ENCODE results near the gene DDX42. TPM values are rescaled to one million over a fixed set of nuclear protein-coding genes. Genes with fewer than 3 reads are reported as not detected.
"Not testable (repeated sequence)": the region's sequence is repeated elsewhere in the genome, so short reads cannot be mapped to it uniquely, and the experiment has no call there.

Gene DDX42
- polyA plus RNA-seq, 2 of the 4 experiments (the other 2 are of a cell fraction): 124 to 262 TPM

DNA sequence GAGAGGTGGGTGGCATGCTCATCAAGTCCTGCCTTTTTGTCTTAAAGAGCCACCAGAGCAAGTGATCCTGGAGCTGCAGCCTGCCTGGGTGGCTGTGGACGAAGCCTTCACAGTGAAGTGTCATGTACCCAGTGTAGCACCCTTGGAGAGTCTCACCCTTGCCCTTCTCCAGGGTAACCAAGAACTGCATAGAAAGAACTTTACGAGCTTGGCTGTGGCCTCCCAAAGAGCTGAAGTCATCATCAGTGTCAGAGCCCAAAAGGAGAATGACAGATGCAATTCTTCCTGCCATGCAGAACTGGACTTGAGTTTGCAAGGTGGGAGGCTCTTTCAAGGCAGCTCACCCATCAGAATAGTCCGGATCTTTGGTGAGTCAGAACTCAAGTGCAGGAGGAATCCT, 85.3 kb downstream of the DDX42 start:
- CTCF ChIA-PET: interaction anchor here (0.6 to 5.2 kb wide), 13 partner anchors 9 to 561 kb away, joined by 3 to 91 read pairs (median 6); partner anchors contain the start of genes CSHL1, GH1 and SMARCD2

DNA sequence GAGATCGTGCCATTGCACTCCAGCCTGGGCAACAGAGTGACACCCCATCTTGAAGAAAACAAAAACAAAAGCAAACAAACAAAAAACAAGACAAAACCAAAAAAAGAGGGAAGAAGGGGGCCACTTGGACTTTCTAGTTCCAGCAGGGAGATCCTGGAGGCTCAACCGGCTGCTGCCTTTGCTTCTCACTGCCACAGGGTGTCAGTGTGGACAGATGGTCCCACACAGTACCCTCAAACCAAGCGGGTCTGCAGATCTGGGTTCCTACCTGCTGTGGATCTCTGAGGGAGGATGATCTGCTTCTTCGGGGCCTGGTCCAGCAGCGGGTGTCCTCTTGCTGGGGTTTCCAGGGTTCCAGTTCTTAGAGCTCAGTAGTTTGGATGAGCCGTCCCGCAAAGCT, 92.7 kb downstream of the DDX42 start:
- H3K27ac ChIP-seq; H3K4me3 ChIP-seq; DNase-seq (ENCODE audit: low read depth in 1 of 2, low spot score in 1 of 2); POLR2A ChIA-PET; FAIRE-seq; H3K4me2 ChIP-seq; H3K4me1 ChIP-seq; H3K9me3 ChIP-seq: not testable (repeated sequence)
- CTCF ChIA-PET: interaction anchor here (0.6 to 7.7 kb wide), 26 partner anchors 8 to 622 kb away, joined by 3 to 90 read pairs (median 5); partner anchors contain the start of genes CSHL1, GH1, GH2 and SMARCD2
- 59% methylated on average over 7 of the region's 7 CpGs for WGBS (ENCODE audit: missing lambda C conversion rate)
- peak; percentile 82 for ATAC-seq

More for the DNA sequence above, 85.3 kb downstream of the DDX42 start:
- POLR2A ChIA-PET: no interaction called here
- Histone ChIP-seq H3K4me2 (no peak overlapping the region), H3K4me3 (no peak overlapping the region), H3K9me3 (no peaks in the 10 kb centered on the region), H3K4me1 (no peaks in the 10 kb centered on the region), H3K27ac (no peak overlapping the region)
- DNase-seq (ENCODE audit: low read depth in 1 of 2, low spot score in 1 of 2) (no peak), FAIRE-seq (no peak), ATAC-seq (no peak)
- TF ChIP-seq NFE2L2 (conservative IDR thresholded peaks at IDR 0.05; ENCODE audit: low read length): no peak
- TF ChIP-seq KDM1A (IDR thresholded peaks at IDR 0.05; ENCODE audit: low read depth): no peak
- TF ChIP-seq EHF (CRISPR knock-in tag; IDR thresholded peaks at IDR 0.05): no peak
- TF ChIP-seq EP300 (IDR thresholded peaks at IDR 0.05): no peak
- no peak for TF ChIP-seq HOXB5 (CRISPR knock-in tag; IDR thresholded peaks at IDR 0.05)
- 25% methylated on average over 3 of the region's 3 CpGs for WGBS (ENCODE audit: missing lambda C conversion rate)

Other genes starting within 250 kb of the DDX42 start
- 48.7 and 51.4 TPM in 2 replicates for gene DCAF7, start 223.7 kb upstream of the DDX42 start, polyA plus RNA-seq (2011; rRNA removed)
- 35.7 to 37.9 TPM (median 35.9 TPM) in 3 replicates for gene DCAF7, start 223.7 kb upstream of the DDX42 start, polyA plus RNA-seq (2017; fragmentation: RNase III; extraction: RNeasy Plus Mini Kit Qiagen cat#74134 plus additional on column Dnase treatment)
- 38.0 and 49.9 TPM in 2 replicates for gene TACO1, start 173.3 kb upstream of the DDX42 start, polyA plus RNA-seq (2011; rRNA removed)
- gene TACO1, start 173.3 kb upstream of the DDX42 start, polyA plus RNA-seq (2017; fragmentation: RNase III; extraction: RNeasy Plus Mini Kit Qiagen cat#74134 plus additional on column Dnase treatment): 47.1 to 49.2 TPM (median 49.1 TPM) in 3 replicates
- gene MAP3K3, start 151.8 kb upstream of the DDX42 start, polyA plus RNA-seq (2011; rRNA removed): 10.8 and 12.6 TPM in 2 replicates
- gene MAP3K3, start 151.8 kb upstream of the DDX42 start, polyA plus RNA-seq (2017; fragmentation: RNase III; extraction: RNeasy Plus Mini Kit Qiagen cat#74134 plus additional on column Dnase treatment): 10.9 to 12.6 TPM (median 11.2 TPM) in 3 replicates
- 5.6 and 6.0 TPM in 2 replicates for gene LIMD2, start 74.0 kb upstream of the DDX42 start, polyA plus RNA-seq (2011; rRNA removed)
- gene LIMD2, start 74.0 kb upstream of the DDX42 start, polyA plus RNA-seq (2017; fragmentation: RNase III; extraction: RNeasy Plus Mini Kit Qiagen cat#74134 plus additional on column Dnase treatment): 9.1 to 16.1 TPM (median 14.5 TPM) in 3 replicates
- 33.0 and 42.7 TPM in 2 replicates for gene STRADA, start 32.4 kb upstream of the DDX42 start, polyA plus RNA-seq (2011; rRNA removed)
- 26.3 to 30.3 TPM (median 27.5 TPM) in 3 replicates for gene STRADA, start 32.4 kb upstream of the DDX42 start, polyA plus RNA-seq (2017; fragmentation: RNase III; extraction: RNeasy Plus Mini Kit Qiagen cat#74134 plus additional on column Dnase treatment)
- 135 and 163 TPM in 2 replicates for gene CCDC47, start 573 bp upstream of the DDX42 start, polyA plus RNA-seq (2011; rRNA removed)
- 136 to 141 TPM (median 139 TPM) in 3 replicates for gene CCDC47, start 573 bp upstream of the DDX42 start, polyA plus RNA-seq (2017; fragmentation: RNase III; extraction: RNeasy Plus Mini Kit Qiagen cat#74134 plus additional on column Dnase treatment)
- gene PSMC5, start 53.3 kb downstream of the DDX42 start, polyA plus RNA-seq (2011; rRNA removed): 222 and 303 TPM in 2 replicates
- gene PSMC5, start 53.3 kb downstream of the DDX42 start, polyA plus RNA-seq (2017; fragmentation: RNase III; extraction: RNeasy Plus Mini Kit Qiagen cat#74134 plus additional on column Dnase treatment): 399 to 406 TPM (median 399 TPM) in 3 replicates
- 62.6 and 74.5 TPM in 2 replicates for gene FTSJ3, start 53.5 kb downstream of the DDX42 start, polyA plus RNA-seq (2011; rRNA removed)
- gene FTSJ3, start 53.5 kb downstream of the DDX42 start, polyA plus RNA-seq (2017; fragmentation: RNase III; extraction: RNeasy Plus Mini Kit Qiagen cat#74134 plus additional on column Dnase treatment): 95.7 to 104 TPM (median 98.6 TPM) in 3 replicates
- 52.7 and 61.9 TPM in 2 replicates for gene SMARCD2, start 68.5 kb downstream of the DDX42 start, polyA plus RNA-seq (2011; rRNA removed)
- gene SMARCD2, start 68.5 kb downstream of the DDX42 start, polyA plus RNA-seq (2017; fragmentation: RNase III; extraction: RNeasy Plus Mini Kit Qiagen cat#74134 plus additional on column Dnase treatment): 37.5 to 40.4 TPM (median 39.8 TPM) in 3 replicates
- not detected in 2 replicates for gene CSH2, start 99.5 kb downstream of the DDX42 start, polyA plus RNA-seq (2011; rRNA removed)
- not detected in 3 replicates for gene CSH2, start 99.5 kb downstream of the DDX42 start, polyA plus RNA-seq (2017; fragmentation: RNase III; extraction: RNeasy Plus Mini Kit Qiagen cat#74134 plus additional on column Dnase treatment)
- gene GH2, start 107.8 kb downstream of the DDX42 start, polyA plus RNA-seq (2011; rRNA removed): not detected in 2 replicates
- gene GH2, start 107.8 kb downstream of the DDX42 start, polyA plus RNA-seq (2017; fragmentation: RNase III; extraction: RNeasy Plus Mini Kit Qiagen cat#74134 plus additional on column Dnase treatment): not detected in 3 replicates
- gene CSH1, start 122.4 kb downstream of the DDX42 start, polyA plus RNA-seq (2011; rRNA removed): not detected in 2 replicates
- gene CSH1, start 122.4 kb downstream of the DDX42 start, polyA plus RNA-seq (2017; fragmentation: RNase III; extraction: RNeasy Plus Mini Kit Qiagen cat#74134 plus additional on column Dnase treatment): not detected in 3 replicates
- not detected in 2 replicates for gene CSHL1, start 137.1 kb downstream of the DDX42 start, polyA plus RNA-seq (2011; rRNA removed)
- gene CSHL1, start 137.1 kb downstream of the DDX42 start, polyA plus RNA-seq (2017; fragmentation: RNase III; extraction: RNeasy Plus Mini Kit Qiagen cat#74134 plus additional on column Dnase treatment): not detected in 3 replicates
- gene GH1, start 144.7 kb downstream of the DDX42 start, polyA plus RNA-seq (2011; rRNA removed): not detected in 2 replicates
- gene GH1, start 144.7 kb downstream of the DDX42 start, polyA plus RNA-seq (2017; fragmentation: RNase III; extraction: RNeasy Plus Mini Kit Qiagen cat#74134 plus additional on column Dnase treatment): not detected in 3 replicates
- gene CD79B, start 158.2 kb downstream of the DDX42 start, polyA plus RNA-seq (2011; rRNA removed): 0.14 and 0.19 TPM in 2 replicates
- not detected in 3 replicates for gene CD79B, start 158.2 kb downstream of the DDX42 start, polyA plus RNA-seq (2017; fragmentation: RNase III; extraction: RNeasy Plus Mini Kit Qiagen cat#74134 plus additional on column Dnase treatment)
- 0.06 and 0.17 TPM in 2 replicates for gene SCN4A, start 198.7 kb downstream of the DDX42 start, polyA plus RNA-seq (2011; rRNA removed)
- 0.03 to 0.08 TPM (median 0.03 TPM) in 3 replicates for gene SCN4A, start 198.7 kb downstream of the DDX42 start, polyA plus RNA-seq (2017; fragmentation: RNase III; extraction: RNeasy Plus Mini Kit Qiagen cat#74134 plus additional on column Dnase treatment)
- 0.22 and 0.44 TPM in 2 replicates for gene PRR29, start 224.2 kb downstream of the DDX42 start, polyA plus RNA-seq (2011; rRNA removed)
- 0.67 to 1.2 TPM (median 0.68 TPM) in 3 replicates for gene PRR29, start 224.2 kb downstream of the DDX42 start, polyA plus RNA-seq (2017; fragmentation: RNase III; extraction: RNeasy Plus Mini Kit Qiagen cat#74134 plus additional on column Dnase treatment)
- gene ICAM2, start 246.5 kb downstream of the DDX42 start, polyA plus RNA-seq (2011; rRNA removed): not detected in 2 replicates
- gene ICAM2, start 246.5 kb downstream of the DDX42 start, polyA plus RNA-seq (2017; fragmentation: RNase III; extraction: RNeasy Plus Mini Kit Qiagen cat#74134 plus additional on column Dnase treatment): not detected in 3 replicates